ENCODE measurements around the gene ELF2.
A peak's percentile ranks its signal among the peaks of the same experiment; 100 is the strongest.
"Not testable (repeated sequence)": the region's sequence is repeated elsewhere in the genome, so short reads cannot be mapped to it uniquely, and the experiment has no call there.

ELF2 gene

GRCh38 chr4:139015948-139016471 lies 161.0 kb downstream of the ELF2 start:
- DNase-seq: peak; percentile 22

GRCh38 chr4:139015269-139015947 lies 161.6 kb downstream of the ELF2 start, which contains the start of gene NOCT:
NOCT (plus strand) TSS chr4:139015781; CDS start chr4:139015982, 201 bp downstream.
- peak; percentile 68 for DNase-seq

DNA sequence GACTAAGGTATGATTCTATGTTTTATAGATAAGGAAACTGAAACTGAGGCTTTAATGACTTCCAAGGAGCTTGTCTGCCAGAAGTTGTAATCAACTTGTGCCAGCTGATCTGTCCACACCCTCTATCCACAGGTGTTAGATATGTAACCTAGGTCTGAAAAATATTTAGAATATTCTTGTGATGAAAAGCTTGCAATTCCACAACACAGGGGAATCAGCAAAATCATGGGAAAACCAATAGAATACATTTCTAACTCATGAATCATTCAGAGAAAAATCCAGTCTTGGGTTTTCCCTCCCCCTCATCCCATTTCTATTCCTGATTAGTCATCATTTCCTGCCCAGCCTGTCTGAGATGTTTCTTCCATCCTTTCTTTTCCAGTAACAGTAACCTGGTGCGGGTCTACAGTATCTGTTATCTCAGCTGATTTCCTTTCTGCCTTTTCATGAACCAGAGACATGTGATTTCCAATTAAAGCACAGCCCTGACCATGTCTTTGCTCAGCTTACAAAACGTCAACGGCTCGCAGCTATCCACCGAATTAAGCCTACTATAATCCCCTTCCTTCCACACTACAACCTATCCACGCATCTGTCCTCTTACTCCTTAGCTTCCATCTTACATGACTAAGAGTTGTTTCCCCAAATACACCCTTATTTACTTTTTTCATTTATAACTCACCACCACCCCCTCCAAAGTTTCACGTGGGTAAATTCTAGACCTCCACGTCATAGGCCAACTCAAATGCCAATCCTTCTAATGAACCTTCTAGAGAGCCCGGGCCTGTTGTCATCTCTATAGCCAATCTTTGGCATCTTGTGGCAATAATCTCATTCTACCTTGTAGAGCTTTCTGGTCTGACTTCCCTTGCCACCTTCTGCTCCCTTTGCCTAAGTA lies 162.4 kb downstream of the ELF2 start:
- no peak for DNase-seq

GRCh38 chr4:139011225-139011950 lies 165.6 kb downstream of the ELF2 start:
- no peak for DNase-seq

DNA sequence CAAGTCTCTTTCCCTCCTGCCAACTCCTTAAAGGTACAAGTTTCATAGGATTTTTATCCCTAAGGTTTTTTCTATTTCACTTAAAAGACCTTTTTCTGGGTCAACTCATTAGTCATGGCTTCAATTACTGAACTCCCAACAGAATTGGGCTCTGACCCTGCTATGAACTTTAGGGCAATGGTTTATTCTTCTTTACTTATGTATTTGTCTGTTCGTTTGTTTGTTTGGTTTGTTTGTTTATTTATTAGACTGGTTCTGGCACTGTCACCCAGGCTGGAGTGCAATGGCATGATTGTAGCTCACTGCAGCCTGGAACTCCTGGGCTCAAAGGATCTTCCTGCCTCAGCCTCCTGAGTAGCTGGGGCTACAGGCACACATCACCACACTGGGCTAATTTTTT lies 167.3 kb downstream of the ELF2 start:
- no peak for DNase-seq

- not testable (repeated sequence) for DNase-seq
Observed at GRCh38 chr4:139008278-139008677, 168.7 kb downstream of the ELF2 start.

GRCh38 chr4:139007640-139008039 lies 169.4 kb downstream of the ELF2 start:
- DNase-seq: no peak

Data from GF-D8 (cell line).